Measurements from ENCODE around the gene KANSL1. TPM values are rescaled to one million over a fixed set of nuclear protein-coding genes. Genes with fewer than 3 reads are reported as not detected.

The KANSL1 gene
- total and polyA plus RNA-seq, 9 of the 15 experiments (the other 6 are each of a cell fraction or from before 2014, with no cell fraction given) = 3.6 to 55.4 (median 31.8) TPM

DNA sequence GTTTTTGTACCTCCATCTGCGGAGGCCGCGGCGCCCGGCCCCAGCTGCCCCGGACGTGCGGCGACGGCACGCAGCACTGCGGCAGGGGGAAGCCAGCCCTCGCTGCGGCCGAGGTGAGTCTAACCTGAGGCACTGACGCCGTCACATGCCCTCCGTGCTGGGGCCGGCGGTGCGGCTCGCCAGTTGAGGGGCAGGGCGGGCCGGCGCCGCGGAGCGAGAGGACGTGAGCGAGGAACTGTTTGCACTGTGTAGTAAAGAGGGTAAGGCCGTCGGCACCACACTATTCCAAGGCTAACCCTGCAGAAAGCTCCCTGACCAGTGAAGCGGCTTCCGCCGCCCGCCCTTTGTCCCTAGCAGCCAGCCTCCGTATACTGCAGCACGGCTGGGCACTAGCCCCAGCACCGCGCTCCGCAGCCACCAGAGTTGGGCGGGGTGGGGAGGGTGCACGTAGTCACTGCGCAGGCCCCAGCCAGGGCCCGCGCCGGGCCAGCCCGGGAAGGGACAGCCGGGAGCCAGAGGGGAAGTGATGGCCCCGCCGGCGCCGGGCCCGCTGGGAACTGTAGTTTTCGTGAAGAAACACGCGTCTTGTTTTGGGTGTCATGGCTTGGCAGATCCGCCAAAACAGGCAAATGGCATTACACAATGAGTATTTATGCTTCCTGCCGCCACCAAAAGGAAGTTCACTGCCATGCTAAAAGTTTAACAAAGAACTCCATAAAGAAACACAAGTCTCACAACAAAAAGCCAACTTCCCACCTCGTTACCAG, 580 bp upstream of the KANSL1 start (continued):
- TF ChIP-seq ZNF354B (CRISPR knock-in tag; IDR thresholded peaks at IDR 0.05) = no peak
- TF ChIP-seq ZNF696 (CRISPR knock-in tag; conservative IDR thresholded peaks at IDR 0.05) = no peak
- TF ChIP-seq, protein P1, sequence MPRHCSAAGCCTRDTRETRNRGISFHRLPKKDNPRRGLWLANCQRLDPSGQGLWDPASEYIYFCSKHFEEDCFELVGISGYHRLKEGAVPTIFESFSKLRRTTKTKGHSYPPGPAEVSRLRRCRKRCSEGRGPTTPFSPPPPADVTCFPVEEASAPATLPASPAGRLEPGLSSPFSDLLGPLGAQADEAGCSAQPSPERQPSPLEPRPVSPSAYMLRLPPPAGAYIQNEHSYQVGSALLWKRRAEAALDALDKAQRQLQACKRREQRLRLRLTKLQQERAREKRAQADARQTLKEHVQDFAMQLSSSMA (CRISPR knock-in tag; IDR thresholded peaks at IDR 0.05) = peak; percentile 77; the same call in 1 of the 2 replicates
- TF ChIP-seq ARID1B (IDR thresholded peaks at IDR 0.05) = no peak
- no peak for TF ChIP-seq MED1 (CRISPR knock-in tag; IDR thresholded peaks at IDR 0.05; ENCODE audit: borderline replicate concordance)
- no peak for TF ChIP-seq LARP7 (IDR thresholded peaks at IDR 0.05)
- TF ChIP-seq RBM25 (IDR thresholded peaks at IDR 0.05; ENCODE audit: low read depth, low read length, severe bottlenecking) = no peak
- peak; percentile 79; the same call in 1 of the 2 replicates for TF ChIP-seq ZFPM2 (CRISPR knock-in tag; IDR thresholded peaks at IDR 0.05)
- TF ChIP-seq NCOA4 (IDR thresholded peaks at IDR 0.05; ENCODE audit: partially characterized antibody) = no peak
- TF ChIP-seq SMARCB1 (IDR thresholded peaks at IDR 0.05; ENCODE audit: insufficient read length, low read depth) = no peak
- TF ChIP-seq, protein P2, sequence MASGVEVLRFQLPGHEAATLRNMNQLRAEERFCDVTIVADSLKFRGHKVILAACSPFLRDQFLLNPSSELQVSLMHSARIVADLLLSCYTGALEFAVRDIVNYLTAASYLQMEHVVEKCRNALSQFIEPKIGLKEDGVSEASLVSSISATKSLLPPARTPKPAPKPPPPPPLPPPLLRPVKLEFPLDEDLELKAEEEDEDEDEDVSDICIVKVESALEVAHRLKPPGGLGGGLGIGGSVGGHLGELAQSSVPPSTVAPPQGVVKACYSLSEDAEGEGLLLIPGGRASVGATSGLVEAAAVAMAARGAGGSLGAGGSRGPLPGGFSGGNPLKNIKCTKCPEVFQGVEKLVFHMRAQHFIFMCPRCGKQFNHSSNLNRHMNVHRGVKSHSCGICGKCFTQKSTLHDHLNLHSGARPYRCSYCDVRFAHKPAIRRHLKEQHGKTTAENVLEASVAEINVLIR (CRISPR knock-in tag; IDR thresholded peaks at IDR 0.05) = peak; percentile 65
- TF ChIP-seq CHD2 (IDR thresholded peaks at IDR 0.05; ENCODE audit: low read depth, low read length) = no peak
- no peak for TF ChIP-seq FOS (IDR thresholded peaks at IDR 0.05; ENCODE audit: extremely low read depth, insufficient read length)
- no peak for TF ChIP-seq ATF1 (CRISPR knock-in tag; IDR thresholded peaks at IDR 0.05)
- peak; percentile 90 for TF ChIP-seq ATF1 (tag; IDR thresholded peaks at IDR 0.05)
- peak; percentile 98 for TF ChIP-seq ZNF143 (CRISPR knock-in tag; IDR thresholded peaks at IDR 0.05)
- TF ChIP-seq, protein P3, sequence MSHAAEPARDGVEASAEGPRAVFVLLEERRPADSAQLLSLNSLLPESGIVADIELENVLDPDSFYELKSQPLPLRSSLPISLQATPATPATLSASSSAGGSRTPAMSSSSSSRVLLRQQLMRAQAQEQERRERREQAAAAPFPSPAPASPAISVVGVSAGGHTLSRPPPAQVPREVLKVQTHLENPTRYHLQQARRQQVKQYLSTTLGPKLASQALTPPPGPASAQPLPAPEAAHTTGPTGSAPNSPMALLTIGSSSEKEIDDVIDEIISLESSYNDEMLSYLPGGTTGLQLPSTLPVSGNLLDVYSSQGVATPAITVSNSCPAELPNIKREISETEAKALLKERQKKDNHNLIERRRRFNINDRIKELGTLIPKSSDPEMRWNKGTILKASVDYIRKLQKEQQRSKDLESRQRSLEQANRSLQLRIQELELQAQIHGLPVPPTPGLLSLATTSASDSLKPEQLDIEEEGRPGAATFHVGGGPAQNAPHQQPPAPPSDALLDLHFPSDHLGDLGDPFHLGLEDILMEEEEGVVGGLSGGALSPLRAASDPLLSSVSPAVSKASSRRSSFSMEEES (CRISPR knock-in tag; IDR thresholded peaks at IDR 0.05) = no peak
- TF ChIP-seq ZNF436 (CRISPR knock-in tag; IDR thresholded peaks at IDR 0.05) = no peak
- peak; percentile 19; the same call in 1 of the 2 replicates for TF ChIP-seq HLTF (IDR thresholded peaks at IDR 0.05)
- TF ChIP-seq, protein P4, sequence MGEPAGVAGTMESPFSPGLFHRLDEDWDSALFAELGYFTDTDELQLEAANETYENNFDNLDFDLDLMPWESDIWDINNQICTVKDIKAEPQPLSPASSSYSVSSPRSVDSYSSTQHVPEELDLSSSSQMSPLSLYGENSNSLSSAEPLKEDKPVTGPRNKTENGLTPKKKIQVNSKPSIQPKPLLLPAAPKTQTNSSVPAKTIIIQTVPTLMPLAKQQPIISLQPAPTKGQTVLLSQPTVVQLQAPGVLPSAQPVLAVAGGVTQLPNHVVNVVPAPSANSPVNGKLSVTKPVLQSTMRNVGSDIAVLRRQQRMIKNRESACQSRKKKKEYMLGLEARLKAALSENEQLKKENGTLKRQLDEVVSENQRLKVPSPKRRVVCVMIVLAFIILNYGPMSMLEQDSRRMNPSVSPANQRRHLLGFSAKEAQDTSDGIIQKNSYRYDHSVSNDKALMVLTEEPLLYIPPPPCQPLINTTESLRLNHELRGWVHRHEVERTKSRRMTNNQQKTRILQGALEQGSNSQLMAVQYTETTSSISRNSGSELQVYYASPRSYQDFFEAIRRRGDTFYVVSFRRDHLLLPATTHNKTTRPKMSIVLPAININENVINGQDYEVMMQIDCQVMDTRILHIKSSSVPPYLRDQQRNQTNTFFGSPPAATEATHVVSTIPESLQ (CRISPR knock-in tag; IDR thresholded peaks at IDR 0.05) = 0 out of 2 replicates have a peak, but pooled peaks have one; percentile 52
- TF ChIP-seq, protein P5, sequence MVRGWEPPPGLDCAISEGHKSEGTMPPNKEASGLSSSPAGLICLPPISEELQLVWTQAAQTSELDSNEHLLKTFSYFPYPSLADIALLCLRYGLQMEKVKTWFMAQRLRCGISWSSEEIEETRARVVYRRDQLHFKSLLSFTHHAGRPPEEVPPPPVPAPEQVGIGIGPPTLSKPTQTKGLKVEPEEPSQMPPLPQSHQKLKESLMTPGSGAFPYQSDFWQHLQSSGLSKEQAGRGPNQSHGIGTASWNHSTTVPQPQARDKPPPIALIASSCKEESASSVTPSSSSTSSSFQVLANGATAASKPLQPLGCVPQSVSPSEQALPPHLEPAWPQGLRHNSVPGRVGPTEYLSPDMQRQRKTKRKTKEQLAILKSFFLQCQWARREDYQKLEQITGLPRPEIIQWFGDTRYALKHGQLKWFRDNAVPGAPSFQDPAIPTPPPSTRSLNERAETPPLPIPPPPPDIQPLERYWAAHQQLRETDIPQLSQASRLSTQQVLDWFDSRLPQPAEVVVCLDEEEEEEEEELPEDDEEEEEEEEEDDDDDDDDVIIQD (CRISPR knock-in tag; IDR thresholded peaks at IDR 0.05) = no peak
- peak; percentile 3; the same call in 1 of the 2 replicates for TF ChIP-seq ZNF384 (IDR thresholded peaks at IDR 0.05; ENCODE audit: low read depth, low read length)

All from K562 (cell line).